Endothelial cell of umbilical vein (primary cell): ENCODE results near the gene MTRF1L. TPM values are rescaled to one million over a fixed set of nuclear protein-coding genes. Genes with fewer than 3 reads are reported as not detected.

Experiments used
- BruUV-seq: library from RNA; stranded (reverse); fragments of 400-500 nt; replicated peaks from 2 replicates; lab custom pipeline; 2021; lab: Mats Ljungman, UMichigan
- CTCF ChIA-PET: fragments of 300-600, 350-600 bp; sonication (Branson Sonifier 250); formaldehyde crosslinking; loops from one replicate; lab custom pipeline; 2021; ENCODE audit warnings: antibody characterized with exemption, inconsistent platforms; lab: Charles Lee
- POLR2A ChIA-PET: fragments of 300-600, 350-600 bp; sonication (Branson Sonifier 250); formaldehyde crosslinking; loops from one replicate; lab custom pipeline; 2021; ENCODE audit warnings: antibody characterized with exemption, inconsistent platforms; lab: Charles Lee
- DNase-seq: peaks from one replicate; pipeline ENCODE4 v3.0.0-alpha.2; 2011; ENCODE audit warnings: low read depth, low spot score
- FAIRE-seq: peaks from 2 replicates; lab custom pipeline; 2011; peaks lifted over from hg19 to GRCh38; lab: Jason Lieb, UNC
- H2AFZ ChIP-seq: 2 replicates; pipeline ENCODE4 v1.6.0; 2012; ENCODE audit warnings: low read depth, low read length, control low read depth, inconsistent platforms
- H3K27ac ChIP-seq: 2 replicates; pipeline ENCODE4 v1.5.1; 2011; ENCODE audit warnings: low read depth, mild to moderate bottlenecking, control low read depth, low read length, moderate library complexity; ENCODE audit not compliant: insufficient read depth
- H3K27me3 ChIP-seq, 2 experiments: 2 replicates each; pipeline versions ENCODE4 v1.6.0 to v1.6.1; 2011; ENCODE audit warnings: low read length in 2 of 2, mixed read lengths in 1 of 2; ENCODE audit not compliant: control insufficient read depth in 2 of 2, insufficient read depth in 2 of 2
- H3K36me3 ChIP-seq, 2 experiments: 2 replicates in 1 of 2; 3 replicates in 1 of 2; pipeline ENCODE4 v1.5.1; 2011; ENCODE audit warnings: low read length in 2 of 2, mild to moderate bottlenecking in 1 of 2, moderate library complexity in 1 of 2; ENCODE audit not compliant: control insufficient read depth in 2 of 2, insufficient read depth in 2 of 2; ENCODE audit errors: extremely low read depth in 1 of 2
- H3K4me1 ChIP-seq: 3 replicates; pipeline ENCODE4 v1.5.1; 2011; ENCODE audit warnings: mild to moderate bottlenecking, low read length; ENCODE audit not compliant: control insufficient read depth, insufficient read depth; ENCODE audit errors: extremely low read depth
- H3K4me2 ChIP-seq: 2 replicates; pipeline ENCODE4 v1.6.1; 2011; ENCODE audit warnings: low read length, control low read depth, mixed read lengths; ENCODE audit not compliant: insufficient read depth
- H3K4me3 ChIP-seq, 3 experiments: fragments of 200-600 bp in 1 of 3; sonication (generic), shearing (Covaris generic) in 1 of 3; replicated peaks in 1 of 3; 2 replicates each; pipeline ENCODE4 v1.5.1; 2011 to 2016; ENCODE audit warnings: control low read depth in 3 of 3, low read length in 3 of 3, mild to moderate bottlenecking in 2 of 3, inconsistent platforms in 1 of 3, low read depth in 1 of 3, moderate library complexity in 1 of 3; ENCODE audit not compliant: insufficient read depth in 1 of 3
- H3K79me2 ChIP-seq: 2 replicates; pipeline ENCODE4 v1.6.0; 2012; ENCODE audit warnings: low read length, inconsistent platforms; ENCODE audit not compliant: control insufficient read depth, insufficient read depth
- H3K9ac ChIP-seq: replicated peaks from 2 replicates; pipeline ENCODE3; 2011; ENCODE audit warnings: low read length, control low read depth; ENCODE audit not compliant: insufficient read depth; ENCODE audit errors: extremely low read depth
- H3K9me1 ChIP-seq: replicated peaks from 3 replicates; pipeline ENCODE4 v1.6.0; 2011; ENCODE audit warnings: mild to moderate bottlenecking, low read length; ENCODE audit not compliant: control insufficient read depth, insufficient read depth; ENCODE audit errors: extremely low read depth
- H3K9me3 ChIP-seq: replicated peaks from 2 replicates; pipeline ENCODE4 v1.5.1; 2012; ENCODE audit warnings: low read length, inconsistent platforms; ENCODE audit not compliant: control insufficient read depth, insufficient read depth
- H4K20me1 ChIP-seq: replicated peaks from 2 replicates; pipeline ENCODE3; 2011; ENCODE audit warnings: mild to moderate bottlenecking, low read length; ENCODE audit not compliant: control insufficient read depth, insufficient read depth; ENCODE audit errors: extremely low read depth
- EZH2 ChIP-seq: IDR thresholded peaks from 2 replicates; pipeline ENCODE4 v1.6.1; 2012; ENCODE audit warnings: borderline replicate concordance, low read depth, mild to moderate bottlenecking, moderate library complexity, low read length, inconsistent platforms; ENCODE audit not compliant: severe bottlenecking
- GATA2 ChIP-seq: IDR thresholded peaks from 2 replicates; pipeline ENCODE4 v1.7.0; 2011; ENCODE audit warnings: low read depth, mild to moderate bottlenecking, moderate library complexity, mixed read lengths, low read length; ENCODE audit not compliant: insufficient read length, insufficient read depth
- JUN ChIP-seq: IDR thresholded peaks from 2 replicates; pipeline ENCODE4 v1.6.1; 2011; ENCODE audit warnings: borderline replicate concordance, low read depth; ENCODE audit not compliant: insufficient read length, insufficient read depth
- MYC ChIP-seq: IDR thresholded peaks from one replicate; pipeline ENCODE4 v1.6.1; 2011; ENCODE audit warnings: mild to moderate bottlenecking, low read depth, low read length
- POLR2A ChIP-seq: IDR thresholded peaks from 2 replicates; pipeline ENCODE4 v1.6.1; 2012; ENCODE audit warnings: low read depth, mild to moderate bottlenecking, control low read depth, low read length
- dilution Hi-C: fragments of 300-500 bp; cut with MboI; formaldehyde crosslinking; loops from one replicate; pipeline ENCODE4 v1.15.0; 2019; ENCODE audit warnings: low sequenced_read_pairs; ENCODE audit not compliant: extremely low pct_ligation_motif_present
- intact Hi-C: fragments of 100-400 bp; cut with micrococcal nuclease; formaldehyde crosslinking; loops from one replicate; pipeline ENCODE4 v1.10.0; 2022
- polyA plus RNA-seq, 4 experiments: library from polyadenylated mRNA; depleted of rRNA in 3 of 4; stranded (reverse) in 3 of 4; unstranded in 1 of 4; fragments of >200 nt; gene quantifications; 2 replicates each; pipeline versions ENCODE4 v1.2.1 to v1.2.3, GENCODE V29; 2011 to 2012; ENCODE audit warnings: missing spikeins in 1 of 4
- total RNA-seq: library from RNA; stranded (reverse); gene quantifications from 2 replicates; pipeline ENCODE4 v1.2.3, GENCODE V29; 2021
- TF ChIP-seq, protein P1 (sequence below): IDR thresholded peaks from 2 replicates; pipeline ENCODE4 v1.6.1; 2011; ENCODE audit not compliant: insufficient read depth, insufficient read length
- TF ChIP-seq, protein P2 (sequence below), 2 donors: IDR thresholded peaks; 1 replicate in 1 of 2; 2 replicates in 1 of 2; pipeline ENCODE4 v1.5.1; 2011; ENCODE audit warnings: low read length in 2 of 2, mild to moderate bottlenecking in 2 of 2, moderate library complexity in 2 of 2, control low read depth in 1 of 2, inconsistent platforms in 1 of 2, low read depth in 1 of 2; ENCODE audit not compliant: insufficient read depth in 1 of 2; ENCODE audit errors: extremely low read depth in 1 of 2

The MTRF1L gene
- total and polyA plus RNA-seq, 2 donors (not counting 3 experiments of a cell fraction or from before 2014, with no cell fraction given), result 6.2 to 27.5 TPM

DNA sequence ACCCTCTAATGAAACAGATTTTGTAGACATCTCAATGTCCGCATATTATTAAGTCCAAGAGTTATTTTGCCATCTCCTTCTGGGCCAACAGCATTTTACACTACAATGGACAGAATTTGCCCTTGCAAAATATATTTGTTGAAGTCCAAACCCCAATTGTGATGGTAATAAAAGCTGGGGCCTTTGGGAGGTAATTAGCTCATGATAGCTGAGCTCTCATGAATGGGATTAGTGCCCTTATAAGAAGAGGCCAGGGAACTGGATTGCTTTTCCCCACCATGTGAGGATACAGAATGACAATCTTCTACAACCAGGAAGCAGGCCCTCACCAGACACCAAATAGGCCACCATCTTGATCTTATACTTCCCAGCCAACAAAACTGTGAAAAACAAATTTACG lies 44.9 kb upstream of the MTRF1L start:
- H3K27ac ChIP-seq, result no peak overlapping the region
- H3K9me1 ChIP-seq, result no peaks in the 10 kb centered on the region
- H3K9ac ChIP-seq, result no peak overlapping the region
- CTCF ChIA-PET, result interaction anchor here (2.2 kb wide), 1 partner anchor 61 kb away, joined by 5 read pairs; no protein-coding TSS in a partner anchor
- no peak overlapping the region for H3K4me3 ChIP-seq
- intact Hi-C loops, result no loop called here
- H3K79me2 ChIP-seq, result no peaks in the 10 kb centered on the region
- no peaks in the 10 kb centered on the region for H4K20me1 ChIP-seq
- no peaks in the 10 kb centered on the region for H3K36me3 ChIP-seq
- H3K4me1 ChIP-seq, result peaks cover 8% of the 10 kb centered on the region
- H3K27me3 ChIP-seq, result no peaks in the 10 kb centered on the region
- no peaks in the 10 kb centered on the region for H3K9me3 ChIP-seq
- dilution Hi-C loops, result no loop called here
- DNase-seq (no peak), FAIRE-seq (no peak)
- POLR2A ChIA-PET, result no interaction called here
- BruUV-seq, result no TSS peak
- no peak overlapping the region for H3K4me2 ChIP-seq
- no peak for TF ChIP-seq MYC
- TF ChIP-seq, protein P1, sequence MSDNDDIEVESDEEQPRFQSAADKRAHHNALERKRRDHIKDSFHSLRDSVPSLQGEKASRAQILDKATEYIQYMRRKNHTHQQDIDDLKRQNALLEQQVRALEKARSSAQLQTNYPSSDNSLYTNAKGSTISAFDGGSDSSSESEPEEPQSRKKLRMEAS, result no peak
- no peak for TF ChIP-seq JUN
- TF ChIP-seq EZH2, result no peak
- TF ChIP-seq, protein P2, sequence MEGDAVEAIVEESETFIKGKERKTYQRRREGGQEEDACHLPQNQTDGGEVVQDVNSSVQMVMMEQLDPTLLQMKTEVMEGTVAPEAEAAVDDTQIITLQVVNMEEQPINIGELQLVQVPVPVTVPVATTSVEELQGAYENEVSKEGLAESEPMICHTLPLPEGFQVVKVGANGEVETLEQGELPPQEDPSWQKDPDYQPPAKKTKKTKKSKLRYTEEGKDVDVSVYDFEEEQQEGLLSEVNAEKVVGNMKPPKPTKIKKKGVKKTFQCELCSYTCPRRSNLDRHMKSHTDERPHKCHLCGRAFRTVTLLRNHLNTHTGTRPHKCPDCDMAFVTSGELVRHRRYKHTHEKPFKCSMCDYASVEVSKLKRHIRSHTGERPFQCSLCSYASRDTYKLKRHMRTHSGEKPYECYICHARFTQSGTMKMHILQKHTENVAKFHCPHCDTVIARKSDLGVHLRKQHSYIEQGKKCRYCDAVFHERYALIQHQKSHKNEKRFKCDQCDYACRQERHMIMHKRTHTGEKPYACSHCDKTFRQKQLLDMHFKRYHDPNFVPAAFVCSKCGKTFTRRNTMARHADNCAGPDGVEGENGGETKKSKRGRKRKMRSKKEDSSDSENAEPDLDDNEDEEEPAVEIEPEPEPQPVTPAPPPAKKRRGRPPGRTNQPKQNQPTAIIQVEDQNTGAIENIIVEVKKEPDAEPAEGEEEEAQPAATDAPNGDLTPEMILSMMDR (IDR thresholded peaks at IDR 0.05; ENCODE audit: extremely low read depth in 1 of 2, insufficient read depth in 1 of 2, low read depth in 1 of 2, low read length in 2 of 2), result no peak
- no peak for TF ChIP-seq POLR2A
- TF ChIP-seq GATA2, result no peak
- H2AFZ ChIP-seq, result no peak overlapping the region
